ENCODE results near the gene LRSAM1. TPM values are rescaled to one million over a fixed set of nuclear protein-coding genes. Genes with fewer than 3 reads are reported as not detected.
A peak's percentile ranks its signal among the peaks of the same experiment; 100 is the strongest.

Gene LRSAM1
- total RNA-seq = 26.6 and 30.1 TPM in 2 replicates

DNA sequence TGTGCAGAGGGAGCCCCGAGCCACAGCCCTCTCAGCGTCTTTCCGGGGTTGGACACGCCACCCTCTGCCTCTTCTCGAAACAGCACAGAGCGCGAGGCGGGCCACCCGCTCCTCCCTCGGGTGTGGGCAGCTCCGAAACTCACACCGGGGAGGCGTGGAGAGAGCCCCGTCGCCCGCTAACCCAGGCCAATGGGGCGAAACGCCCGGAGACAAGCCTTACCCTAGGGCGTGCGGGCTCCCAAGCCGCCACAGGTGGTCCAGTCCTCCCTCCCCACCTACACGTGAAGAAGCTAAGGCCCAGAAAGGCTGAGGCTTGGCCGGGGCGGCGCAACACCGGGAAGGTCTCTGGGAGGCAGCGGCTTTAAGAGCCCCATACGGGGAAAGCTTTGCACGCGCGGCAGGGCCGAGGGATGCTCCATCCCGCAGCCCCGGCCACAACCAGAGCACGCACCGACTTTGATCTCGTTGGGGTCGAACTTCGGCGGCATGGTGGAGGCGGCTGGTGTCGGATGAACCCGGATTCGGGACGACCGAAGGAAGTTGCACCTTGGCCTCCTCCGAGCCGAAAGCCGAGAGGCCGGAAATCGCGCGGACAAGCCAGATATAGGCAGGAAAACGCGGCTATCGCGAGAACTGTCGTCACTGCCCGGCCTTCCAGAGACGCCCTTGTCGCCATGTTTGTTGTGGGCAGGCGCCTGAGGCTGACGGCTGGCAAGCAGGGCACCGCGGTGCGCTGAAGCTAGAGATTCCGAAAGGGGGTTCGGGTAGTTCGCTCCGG is at the start of gene LRSAM1, which contains the start of gene RPL12:
Gene LRSAM1, plus strand, starts transcription at position 681 of the 778 bp plus-strand sequence. CDS start 3,018 bp downstream, outside the sequence.
Gene RPL12, minus strand, starts transcription at position 577 of the 778 bp plus-strand sequence. Its CDS starts 89 bp downstream, at position 488.
- Histone ChIP-seq H3K27me3 (ENCODE audit: control insufficient read depth, insufficient read depth, low read length) (no peaks in the 10 kb centered on the region), H3K36me3 (ENCODE audit: control insufficient read depth, insufficient read depth, low read length) (peaks cover 5% of the 10 kb centered on the region), H3K4me3 (ENCODE audit: low read depth, low read length) (peak within 1 kb of the TSS; percentile 95)
- TF ChIP-seq CTCF (IDR thresholded peaks at IDR 0.05; ENCODE audit: insufficient read depth, low read length, poor library complexity, severe bottlenecking) = no peak
- DNase-seq (ENCODE audit: low read depth) = peak; percentile 56

- no peak for DNase-seq (ENCODE audit: low read depth)
- Histone ChIP-seq H3K27me3 (ENCODE audit: control insufficient read depth, insufficient read depth, low read length) (no peaks in the 10 kb centered on the region), H3K36me3 (ENCODE audit: control insufficient read depth, insufficient read depth, low read length) (peaks cover 4% of the 10 kb centered on the region), H3K4me3 (ENCODE audit: low read depth, low read length) (no peak overlapping the region)
- no peak for TF ChIP-seq CTCF (IDR thresholded peaks at IDR 0.05; ENCODE audit: insufficient read depth, low read length, poor library complexity, severe bottlenecking)
Measured at GRCh38 chr9:127402401-127403090, 48.8 kb upstream of the LRSAM1 start.

DNA sequence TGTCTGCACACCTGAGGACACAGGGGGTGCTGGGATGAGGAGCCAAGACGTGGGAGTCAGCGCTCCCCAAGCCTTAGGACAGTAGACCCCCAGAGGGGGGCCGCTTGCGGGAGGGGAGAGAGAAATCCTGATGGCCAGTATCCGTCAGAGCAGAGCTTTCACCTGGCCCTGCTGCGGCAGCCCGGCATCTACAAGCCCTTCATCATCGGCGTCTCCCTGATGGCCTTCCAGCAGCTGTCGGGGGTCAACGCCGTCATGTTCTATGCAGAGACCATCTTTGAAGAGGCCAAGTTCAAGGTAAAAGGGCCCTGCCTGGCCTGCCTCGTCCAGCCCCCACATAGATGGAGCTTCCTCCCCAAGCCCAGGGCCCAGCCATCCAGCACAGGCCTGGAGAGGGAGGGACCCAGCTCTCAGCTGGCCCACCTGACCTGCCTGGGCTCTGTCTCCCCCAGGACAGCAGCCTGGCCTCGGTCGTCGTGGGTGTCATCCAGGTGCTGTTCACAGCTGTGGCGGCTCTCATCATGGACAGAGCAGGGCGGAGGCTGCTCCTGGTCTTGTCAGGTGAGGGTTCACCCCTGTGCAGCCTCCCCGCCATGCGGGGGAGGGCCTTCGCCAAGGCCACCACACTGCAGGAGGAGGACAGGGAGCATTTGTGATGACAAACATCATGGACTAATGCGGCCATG is 47.7 kb upstream of the LRSAM1 start:
- DNase-seq (ENCODE audit: low read depth) = no peak
- Histone ChIP-seq H3K36me3 (ENCODE audit: control insufficient read depth, insufficient read depth, low read length) (peaks cover 4% of the 10 kb centered on the region), H3K27me3 (ENCODE audit: control insufficient read depth, insufficient read depth, low read length) (no peaks in the 10 kb centered on the region), H3K4me3 (ENCODE audit: low read depth, low read length) (no peak overlapping the region)
- TF ChIP-seq CTCF (IDR thresholded peaks at IDR 0.05; ENCODE audit: insufficient read depth, low read length, poor library complexity, severe bottlenecking) = no peak

DNA sequence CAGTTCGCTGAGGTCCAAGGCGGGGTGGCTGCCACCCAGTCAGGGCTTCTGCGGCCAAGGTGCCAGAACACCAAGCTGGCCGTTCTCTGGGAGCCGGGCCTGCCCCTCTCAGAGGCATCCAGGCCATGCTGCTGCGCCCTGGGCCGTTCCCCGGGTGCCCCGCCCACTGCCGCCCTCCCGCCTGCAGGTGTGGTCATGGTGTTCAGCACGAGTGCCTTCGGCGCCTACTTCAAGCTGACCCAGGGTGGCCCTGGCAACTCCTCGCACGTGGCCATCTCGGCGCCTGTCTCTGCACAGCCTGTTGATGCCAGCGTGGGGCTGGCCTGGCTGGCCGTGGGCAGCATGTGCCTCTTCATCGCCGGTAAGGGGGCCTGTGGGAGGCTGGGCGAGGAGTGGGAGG is 46.7 kb upstream of the LRSAM1 start:
- peaks cover 4% of the 10 kb centered on the region for H3K36me3 ChIP-seq (ENCODE audit: control insufficient read depth, insufficient read depth, low read length)
- no peak overlapping the region for H3K4me3 ChIP-seq (ENCODE audit: low read depth, low read length)
- no peak for TF ChIP-seq CTCF (IDR thresholded peaks at IDR 0.05; ENCODE audit: insufficient read depth, low read length, poor library complexity, severe bottlenecking)
- no peak for DNase-seq (ENCODE audit: low read depth)
- no peaks in the 10 kb centered on the region for H3K27me3 ChIP-seq (ENCODE audit: control insufficient read depth, insufficient read depth, low read length)

DNA sequence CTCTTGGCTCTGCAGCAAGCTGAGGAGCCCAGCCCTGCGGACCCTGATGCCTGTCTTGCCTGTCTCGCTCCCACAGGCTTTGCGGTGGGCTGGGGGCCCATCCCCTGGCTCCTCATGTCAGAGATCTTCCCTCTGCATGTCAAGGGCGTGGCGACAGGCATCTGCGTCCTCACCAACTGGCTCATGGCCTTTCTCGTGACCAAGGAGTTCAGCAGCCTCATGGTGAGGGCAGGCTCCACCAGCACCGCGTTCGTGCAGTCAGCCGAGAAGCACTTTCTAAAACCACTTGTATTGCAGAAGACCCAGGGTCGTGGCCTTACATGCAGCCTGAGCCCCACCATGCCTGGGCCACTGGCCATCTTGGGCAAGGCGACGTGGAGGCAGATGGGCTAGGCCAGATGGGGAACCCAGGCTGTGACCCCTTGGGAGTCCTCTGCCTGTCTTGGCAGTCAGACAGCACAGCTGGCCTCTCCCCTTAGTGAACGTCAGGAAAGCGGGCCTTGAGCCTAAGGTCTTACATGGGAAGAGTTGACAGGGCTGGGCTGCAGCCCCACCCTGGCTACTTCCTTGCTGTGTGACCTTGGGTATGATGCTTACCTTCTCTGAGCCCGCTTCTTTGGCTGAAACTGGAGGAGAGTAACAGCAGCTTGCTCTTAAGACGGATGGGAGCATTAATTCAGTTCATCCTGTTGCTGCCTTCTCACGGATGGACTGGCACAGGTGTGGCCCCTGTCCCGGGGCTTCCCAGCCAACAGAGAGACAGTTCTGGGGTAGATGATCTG is 45.8 kb upstream of the LRSAM1 start:
- Histone ChIP-seq H3K27me3 (ENCODE audit: control insufficient read depth, insufficient read depth, low read length) (no peaks in the 10 kb centered on the region), H3K36me3 (ENCODE audit: control insufficient read depth, insufficient read depth, low read length) (peaks cover 4% of the 10 kb centered on the region), H3K4me3 (ENCODE audit: low read depth, low read length) (no peak overlapping the region)
- no peak for TF ChIP-seq CTCF (IDR thresholded peaks at IDR 0.05; ENCODE audit: insufficient read depth, low read length, poor library complexity, severe bottlenecking)
- DNase-seq (ENCODE audit: low read depth) = no peak

All from kidney epithelial cell (primary cell).